ENCODE data around the gene MSRB3.

MSRB3 gene

GRCh38 chr12:65325183-65325582 lies 46.7 kb downstream of the MSRB3 start:
- DNase-seq (ENCODE audit: low read depth) = no peak

- no peak for DNase-seq (ENCODE audit: low read depth)
Observed at GRCh38 chr12:65326616-65327015, 48.1 kb downstream of the MSRB3 start.

- no peak for DNase-seq (ENCODE audit: low read depth)
Observed at GRCh38 chr12:65327207-65328076, 49.0 kb downstream of the MSRB3 start.

GRCh38 chr12:65329721-65330120 lies 51.2 kb downstream of the MSRB3 start:
- DNase-seq (ENCODE audit: low read depth) = no peak

GRCh38 chr12:65330331-65330730 lies 51.8 kb downstream of the MSRB3 start:
- DNase-seq (ENCODE audit: low read depth) = no peak

- DNase-seq (ENCODE audit: low read depth) = no peak
Observed at GRCh38 chr12:65331456-65331855, 53.0 kb downstream of the MSRB3 start.

GRCh38 chr12:65333649-65334048 lies 55.2 kb downstream of the MSRB3 start:
- no peak for DNase-seq (ENCODE audit: low read depth)

GRCh38 chr12:65334521-65334920 lies 56.0 kb downstream of the MSRB3 start:
- DNase-seq (ENCODE audit: low read depth) = no peak

GRCh38 chr12:65335021-65335714 lies 56.7 kb downstream of the MSRB3 start:
- DNase-seq (ENCODE audit: low read depth) = peak; percentile 69

GRCh38 chr12:65335981-65336380 lies 57.5 kb downstream of the MSRB3 start:
- no peak for DNase-seq (ENCODE audit: low read depth)

- DNase-seq (ENCODE audit: low read depth) = no peak
Observed at GRCh38 chr12:65339161-65339560, 60.7 kb downstream of the MSRB3 start.

- no peak for DNase-seq (ENCODE audit: low read depth)
Observed at GRCh38 chr12:65343230-65343629, 64.7 kb downstream of the MSRB3 start.

- no peak for DNase-seq (ENCODE audit: low read depth)
Observed at GRCh38 chr12:65343801-65344200, 65.3 kb downstream of the MSRB3 start.

GRCh38 chr12:65355461-65355860 lies 77.0 kb downstream of the MSRB3 start:
- DNase-seq (ENCODE audit: low read depth) = no peak

GRCh38 chr12:65362234-65363031 lies 84.0 kb downstream of the MSRB3 start:
- DNase-seq (ENCODE audit: low read depth) = no peak

- no peak for DNase-seq (ENCODE audit: low read depth)
Observed at GRCh38 chr12:65364046-65364445, 85.6 kb downstream of the MSRB3 start.

GRCh38 chr12:65367396-65367795 lies 88.9 kb downstream of the MSRB3 start:
- DNase-seq (ENCODE audit: low read depth) = no peak

GRCh38 chr12:65368055-65368454 lies 89.6 kb downstream of the MSRB3 start:
- DNase-seq (ENCODE audit: low read depth) = no peak

- no peak for DNase-seq (ENCODE audit: low read depth)
Observed at GRCh38 chr12:65372574-65372973, 94.1 kb downstream of the MSRB3 start.

GRCh38 chr12:65384240-65384639 lies 105.8 kb downstream of the MSRB3 start:
- DNase-seq (ENCODE audit: low read depth) = no peak

- DNase-seq (ENCODE audit: low read depth) = no peak
Observed at GRCh38 chr12:65387396-65387795, 108.9 kb downstream of the MSRB3 start.

GRCh38 chr12:65389436-65389835 lies 111.0 kb downstream of the MSRB3 start:
- no peak for DNase-seq (ENCODE audit: low read depth)

- no peak for DNase-seq (ENCODE audit: low read depth)
Observed at GRCh38 chr12:65391711-65392110, 113.2 kb downstream of the MSRB3 start.

Data from HS-5 (cell line).